GM18867 (cell line): ENCODE results near the gene TMEM204.

ENCODE experiments used
- ATAC-seq: cut with Tn5 transposase; IDR thresholded peaks from one replicate; pipeline ENCODE4 v1.9.1; 2021; ENCODE audit warnings: mild to moderate bottlenecking, moderate library complexity; ENCODE audit not compliant: unreplicated experiment

Gene TMEM204

GRCh38 chr16:1536601-1537000, 3.1 kb downstream of the TMEM204 start:
- no peak for ATAC-seq

- ATAC-seq, result no peak
Observed at GRCh38 chr16:1537138-1537577, 3.7 kb downstream of the TMEM204 start.

- no peak for ATAC-seq
Observed at GRCh38 chr16:1537763-1538289, 4.4 kb downstream of the TMEM204 start.

- no peak for ATAC-seq
Observed at GRCh38 chr16:1538804-1539520, 5.5 kb downstream of the TMEM204 start.

- no peak for ATAC-seq
Observed at GRCh38 chr16:1539720-1540555, 6.5 kb downstream of the TMEM204 start.

- no peak for ATAC-seq
Observed at GRCh38 chr16:1540556-1540855, 7.0 kb downstream of the TMEM204 start.

GRCh38 chr16:1541293-1542165, 8.1 kb downstream of the TMEM204 start:
- ATAC-seq, result no peak

- no peak for ATAC-seq
Observed at GRCh38 chr16:1542166-1542500, 8.7 kb downstream of the TMEM204 start.

GRCh38 chr16:1542533-1542932, 9.1 kb downstream of the TMEM204 start:
- ATAC-seq, result no peak

GRCh38 chr16:1543085-1543896, 9.8 kb downstream of the TMEM204 start:
- ATAC-seq, result no peak

GRCh38 chr16:1545044-1546040, 11.9 kb downstream of the TMEM204 start:
- no peak for ATAC-seq

GRCh38 chr16:1546430-1546829, 13.0 kb downstream of the TMEM204 start:
- no peak for ATAC-seq

GRCh38 chr16:1548233-1548632, 14.8 kb downstream of the TMEM204 start:
- no peak for ATAC-seq

GRCh38 chr16:1548727-1549126, 15.3 kb downstream of the TMEM204 start:
- no peak for ATAC-seq

- no peak for ATAC-seq
Observed at GRCh38 chr16:1550069-1550468, 16.6 kb downstream of the TMEM204 start.

GRCh38 chr16:1550696-1551095, 17.2 kb downstream of the TMEM204 start:
- ATAC-seq, result no peak

- ATAC-seq, result no peak
Observed at GRCh38 chr16:1551166-1551565, 17.7 kb downstream of the TMEM204 start.

- no peak for ATAC-seq
Observed at GRCh38 chr16:1552129-1552528, 18.7 kb downstream of the TMEM204 start.
